Esophagus muscularis mucosa (tissue), 4 donors: ENCODE results near the gene FHIP1B.

Experiments
- EP300 ChIP-seq: sonication (generic); formaldehyde crosslinking; IDR thresholded peaks from one replicate; pipeline ENCODE4 v1.6.1; 2017; ENCODE audit warnings: antibody characterized with exemption
- POLR2A ChIP-seq: fragments of 450-650 bp; IDR thresholded peaks from one replicate; pipeline ENCODE4 v1.6.1; 2017; ENCODE audit warnings: antibody characterized with exemption, moderate library complexity, mild to moderate bottlenecking, low read depth
- TF ChIP-seq, protein P1 (sequence below), 3 experiments: fragments of 200-600 bp in 2 of 3; fragments of 450-650 bp in 1 of 3; sonication (generic) in 2 of 3; IDR thresholded peaks; one replicate each; pipeline ENCODE4 v1.5.1; 2017 to 2019; ENCODE audit warnings: antibody characterized with exemption in 3 of 3, mild to moderate bottlenecking in 2 of 3, moderate library complexity in 1 of 3

- TF ChIP-seq EP300 = no peak
- no peak for TF ChIP-seq POLR2A
- TF ChIP-seq, protein P1, sequence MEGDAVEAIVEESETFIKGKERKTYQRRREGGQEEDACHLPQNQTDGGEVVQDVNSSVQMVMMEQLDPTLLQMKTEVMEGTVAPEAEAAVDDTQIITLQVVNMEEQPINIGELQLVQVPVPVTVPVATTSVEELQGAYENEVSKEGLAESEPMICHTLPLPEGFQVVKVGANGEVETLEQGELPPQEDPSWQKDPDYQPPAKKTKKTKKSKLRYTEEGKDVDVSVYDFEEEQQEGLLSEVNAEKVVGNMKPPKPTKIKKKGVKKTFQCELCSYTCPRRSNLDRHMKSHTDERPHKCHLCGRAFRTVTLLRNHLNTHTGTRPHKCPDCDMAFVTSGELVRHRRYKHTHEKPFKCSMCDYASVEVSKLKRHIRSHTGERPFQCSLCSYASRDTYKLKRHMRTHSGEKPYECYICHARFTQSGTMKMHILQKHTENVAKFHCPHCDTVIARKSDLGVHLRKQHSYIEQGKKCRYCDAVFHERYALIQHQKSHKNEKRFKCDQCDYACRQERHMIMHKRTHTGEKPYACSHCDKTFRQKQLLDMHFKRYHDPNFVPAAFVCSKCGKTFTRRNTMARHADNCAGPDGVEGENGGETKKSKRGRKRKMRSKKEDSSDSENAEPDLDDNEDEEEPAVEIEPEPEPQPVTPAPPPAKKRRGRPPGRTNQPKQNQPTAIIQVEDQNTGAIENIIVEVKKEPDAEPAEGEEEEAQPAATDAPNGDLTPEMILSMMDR (IDR thresholded peaks at IDR 0.05) = no peak
These were observed 5.9 kb downstream of the FHIP1B start for GRCh38 chr11:6228520-6228919.
